Measurements from ENCODE around the gene TTC21A.
"Not testable (repeated sequence)": the region's sequence is repeated elsewhere in the genome, so short reads cannot be mapped to it uniquely, and the experiment has no call there.

Gene TTC21A

GRCh38 chr3:39107388-39108199 is at the start of gene TTC21A, which contains the start of gene GORASP1:
Gene TTC21A (plus strand): TSS chr3:39107680. CDS start chr3:39107838, 158 bp downstream.
Gene GORASP1 (minus strand): TSS chr3:39107627. CDS start chr3:39107541, 86 bp downstream.
- DNase-seq = peak; percentile 52 to 57

- DNase-seq = not testable (repeated sequence)
Observed at GRCh38 chr3:39061228-39061627, 46.3 kb upstream of the TTC21A start.

- no peak for DNase-seq
Observed at GRCh38 chr3:39062180-39062579, 45.3 kb upstream of the TTC21A start.

- no peak for DNase-seq
Observed at GRCh38 chr3:39063143-39063542, 44.3 kb upstream of the TTC21A start.

GRCh38 chr3:39064646-39065045 is 42.8 kb upstream of the TTC21A start:
- no peak for DNase-seq

GRCh38 chr3:39065197-39065596 is 42.3 kb upstream of the TTC21A start:
- DNase-seq = no peak

- no peak for DNase-seq
Observed at GRCh38 chr3:39067286-39067685, 40.2 kb upstream of the TTC21A start.

- DNase-seq = no peak
Observed at GRCh38 chr3:39068556-39068955, 38.9 kb upstream of the TTC21A start.

- DNase-seq = no peak
Observed at GRCh38 chr3:39075910-39076309, 31.6 kb upstream of the TTC21A start.

GRCh38 chr3:39079530-39079929 is 27.9 kb upstream of the TTC21A start:
- DNase-seq = no peak

GRCh38 chr3:39080026-39080425 is 27.5 kb upstream of the TTC21A start:
- DNase-seq = no peak

GRCh38 chr3:39082666-39083313 is 24.7 kb upstream of the TTC21A start:
- no peak for DNase-seq

GRCh38 chr3:39086144-39086543 is 21.3 kb upstream of the TTC21A start:
- no peak for DNase-seq

GRCh38 chr3:39088456-39088855 is 19.0 kb upstream of the TTC21A start:
- DNase-seq = no peak

- no peak for DNase-seq
Observed at GRCh38 chr3:39088889-39089288, 18.6 kb upstream of the TTC21A start.

GRCh38 chr3:39090922-39091321 is 16.6 kb upstream of the TTC21A start:
- DNase-seq = no peak

- DNase-seq = no peak
Observed at GRCh38 chr3:39094851-39095677, 12.4 kb upstream of the TTC21A start.

- no peak for DNase-seq
Observed at GRCh38 chr3:39095778-39096177, 11.7 kb upstream of the TTC21A start.

- no peak for DNase-seq
Observed at GRCh38 chr3:39096775-39097174, 10.7 kb upstream of the TTC21A start.

- DNase-seq = no peak
Observed at GRCh38 chr3:39097716-39098472, 9.6 kb upstream of the TTC21A start.

GRCh38 chr3:39098473-39099000 is 8.9 kb upstream of the TTC21A start:
- no peak for DNase-seq

GRCh38 chr3:39099242-39099641 is 8.2 kb upstream of the TTC21A start:
- no peak for DNase-seq
